ENCODE results near the gene ETS1.

Gene ETS1

DNA sequence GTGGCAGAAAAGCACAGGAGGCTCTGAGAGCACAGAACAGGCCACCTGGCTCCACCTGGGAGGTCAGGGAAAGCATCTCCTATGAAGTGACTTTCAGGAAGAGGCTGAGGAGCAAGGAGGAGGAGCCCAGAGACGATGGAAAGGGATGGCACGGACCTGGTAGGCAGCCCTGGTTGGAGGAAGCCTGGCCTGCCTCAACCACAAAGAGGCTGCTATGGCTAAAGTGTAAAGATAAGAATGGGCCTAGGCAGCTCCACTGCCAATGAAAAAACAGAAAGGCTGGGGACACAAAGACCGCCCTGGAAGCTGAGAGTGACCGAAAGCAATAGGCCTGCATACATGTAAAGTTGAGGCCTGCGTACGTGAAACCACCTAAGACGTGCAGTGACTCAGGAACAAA is 31.2 kb upstream of the ETS1 start:
- DNase-seq, result no peak

DNA sequence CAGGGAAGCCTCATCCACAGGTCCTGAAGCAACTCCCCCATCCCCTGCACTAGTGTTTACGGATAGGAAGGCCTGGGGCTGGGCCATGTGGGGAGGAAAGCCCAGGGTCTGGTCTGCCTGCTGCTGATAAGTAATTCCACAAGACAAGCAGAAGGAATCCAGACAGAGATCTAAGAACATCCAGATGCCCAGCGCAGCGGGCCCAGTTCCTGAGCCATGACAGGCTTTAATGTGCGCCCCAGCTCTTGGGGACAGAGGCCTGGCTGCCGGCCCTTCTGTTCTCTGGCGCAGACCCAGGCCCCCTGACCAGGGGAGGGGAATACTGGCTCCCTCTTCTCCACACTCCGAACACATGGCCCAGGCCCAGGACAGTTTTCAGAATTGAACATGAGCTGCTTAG is 28.8 kb upstream of the ETS1 start:
- no peak for DNase-seq

DNA sequence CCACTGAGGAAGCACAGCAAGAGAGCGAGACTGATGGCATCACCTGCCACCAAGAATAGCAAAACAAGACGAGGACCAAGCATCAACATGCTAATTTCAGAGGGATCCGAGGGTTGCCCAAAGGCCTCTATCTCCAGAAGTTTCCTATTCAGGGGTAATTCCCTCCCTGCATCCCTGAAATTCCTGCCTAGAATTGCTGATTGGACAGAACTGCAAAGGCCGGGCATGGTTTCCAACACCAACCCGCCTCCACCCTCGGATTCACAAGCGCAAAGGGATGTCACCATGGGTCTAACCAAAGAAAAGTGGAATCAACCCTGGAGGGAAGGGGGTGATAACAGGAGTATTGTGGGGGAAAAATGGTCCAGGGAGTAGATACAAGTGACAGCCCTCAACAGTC is 28.3 kb upstream of the ETS1 start:
- DNase-seq, result no peak

DNA sequence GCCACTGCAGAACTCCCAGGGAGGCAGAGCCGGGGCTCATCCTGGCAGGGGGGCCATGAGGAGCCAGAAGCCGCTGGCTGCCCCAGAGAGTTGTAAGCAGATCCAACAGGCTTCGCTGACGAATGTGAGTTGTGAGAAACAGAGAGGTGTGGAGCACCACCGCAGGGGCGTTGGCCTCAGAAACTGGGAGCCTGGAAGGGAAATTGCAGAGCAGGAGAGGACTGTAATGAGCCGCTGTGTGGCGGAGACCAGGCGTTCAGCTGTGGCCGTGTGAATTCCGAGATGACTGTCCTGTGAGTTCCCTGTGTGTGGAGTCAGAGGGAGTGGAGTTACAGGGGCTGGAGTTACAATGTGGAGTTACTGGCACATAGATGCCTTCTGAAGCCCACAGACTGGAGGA is 27.7 kb upstream of the ETS1 start:
- no peak for DNase-seq

DNA sequence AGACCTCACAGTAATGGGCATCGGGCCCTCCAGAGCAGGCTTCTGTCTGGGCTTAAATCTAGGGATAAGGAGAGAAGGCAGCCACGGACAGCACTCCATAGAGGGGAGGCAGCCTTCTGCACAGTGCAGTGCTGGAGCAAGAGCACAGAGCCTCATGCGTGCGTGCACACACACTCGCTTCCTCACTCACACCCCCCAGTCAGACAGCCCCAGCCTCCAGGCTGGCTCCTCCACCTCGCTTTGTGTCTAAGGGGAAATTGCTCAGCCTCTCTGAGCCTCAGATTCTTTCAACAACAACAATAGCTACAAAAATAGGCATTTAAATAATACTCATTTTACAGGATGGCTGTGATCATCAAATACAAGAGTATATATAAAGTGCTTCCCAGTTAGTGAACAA is 26.7 kb upstream of the ETS1 start:
- DNase-seq, result no peak

DNA sequence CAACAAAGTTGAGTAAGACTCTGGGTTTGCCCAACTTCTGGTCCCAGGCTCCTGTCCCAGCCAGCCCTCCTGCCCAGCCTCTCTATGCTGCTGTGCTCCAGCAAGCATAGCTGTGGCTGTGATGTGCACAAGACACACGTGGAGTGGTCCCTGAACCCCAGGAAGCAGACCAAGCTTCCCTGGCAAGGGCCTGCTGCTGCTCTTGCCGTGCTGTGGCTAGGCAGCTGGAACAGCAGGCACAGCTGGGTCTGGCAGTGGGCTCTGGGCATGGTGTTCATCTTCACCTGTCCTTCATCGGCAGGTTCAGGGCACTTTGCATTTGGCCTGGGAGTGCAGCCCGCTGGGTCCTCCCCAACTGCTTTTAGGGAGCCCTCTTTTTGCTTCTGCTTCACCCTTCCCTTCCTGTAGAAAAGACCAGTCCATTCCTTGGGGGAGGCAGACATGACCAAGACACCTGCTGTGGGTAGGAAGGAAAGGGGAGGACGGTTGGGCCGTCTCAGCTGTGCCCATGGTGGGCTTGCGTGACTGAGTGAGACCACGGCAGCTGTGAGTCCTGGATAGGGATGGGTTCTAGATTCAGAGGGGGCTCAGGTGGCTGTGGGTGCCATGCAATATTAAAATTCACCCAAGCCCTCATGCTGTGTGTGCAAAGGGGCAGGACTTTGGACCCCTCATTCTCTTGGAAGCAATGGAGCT is 26.1 kb upstream of the ETS1 start:
- no peak for DNase-seq

DNA sequence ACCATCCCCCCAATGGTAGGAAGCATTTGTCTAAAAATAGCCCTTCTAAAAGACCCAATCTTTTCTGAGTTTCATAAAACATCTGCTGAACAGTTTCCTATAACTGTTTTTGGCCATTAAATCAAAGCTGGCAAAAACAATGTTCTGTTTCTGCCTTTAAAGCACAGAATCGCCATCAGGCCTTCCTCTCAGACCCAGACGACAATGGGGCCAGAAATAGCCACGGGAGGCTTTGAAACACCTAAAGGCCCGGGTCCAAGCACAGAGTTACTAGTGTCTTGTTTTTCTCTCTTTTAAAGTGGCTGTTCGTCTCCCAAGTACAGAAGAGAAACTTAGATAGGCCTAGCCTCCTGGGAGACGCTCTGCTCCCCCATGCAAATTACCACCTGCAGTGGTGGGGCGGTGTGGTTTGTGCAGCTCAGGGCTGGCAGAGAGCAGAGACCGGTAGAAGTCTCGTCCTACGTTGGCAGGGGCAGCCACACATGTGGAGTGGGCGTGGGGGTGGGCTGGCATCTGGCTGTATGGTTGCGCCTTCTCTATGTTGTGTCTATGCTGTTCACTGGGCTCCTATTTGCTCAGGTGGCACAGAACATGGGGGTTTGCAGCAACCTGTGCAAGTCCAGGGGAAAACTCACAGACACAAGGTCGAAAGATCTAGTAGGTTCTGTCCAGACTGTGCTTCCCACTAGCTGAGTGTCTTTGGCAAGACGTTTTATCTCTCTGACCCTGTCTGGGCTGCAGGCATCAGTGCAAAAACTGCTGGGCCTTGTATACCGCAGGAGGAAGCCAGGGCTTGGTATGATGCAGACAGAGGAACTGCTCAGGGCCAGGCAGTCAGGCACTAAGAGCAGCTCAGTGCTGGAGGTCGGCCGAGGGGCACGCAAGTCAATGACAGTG is 23.6 kb upstream of the ETS1 start:
- DNase-seq, result no peak

DNA sequence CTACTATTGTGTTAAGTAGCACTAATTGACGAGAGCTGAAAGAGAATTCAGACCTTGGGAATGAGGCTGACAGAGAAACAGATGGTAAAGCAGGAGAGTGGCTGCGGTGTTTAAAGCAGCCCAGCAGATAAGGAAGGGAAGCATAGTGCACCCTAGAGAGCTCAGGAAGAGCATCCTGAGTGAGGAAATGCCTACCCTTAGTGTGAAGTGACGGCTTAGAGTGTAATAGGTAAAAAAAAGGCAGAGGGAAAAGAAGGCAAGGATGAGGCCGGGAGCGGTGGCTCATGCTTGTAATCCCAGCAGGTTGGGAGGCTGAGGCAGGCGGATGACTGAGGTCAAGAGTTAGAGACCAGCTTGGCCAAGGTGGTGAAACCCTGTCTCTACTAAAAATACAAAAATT is 22.4 kb upstream of the ETS1 start:
- DNase-seq, result no peak

DNA sequence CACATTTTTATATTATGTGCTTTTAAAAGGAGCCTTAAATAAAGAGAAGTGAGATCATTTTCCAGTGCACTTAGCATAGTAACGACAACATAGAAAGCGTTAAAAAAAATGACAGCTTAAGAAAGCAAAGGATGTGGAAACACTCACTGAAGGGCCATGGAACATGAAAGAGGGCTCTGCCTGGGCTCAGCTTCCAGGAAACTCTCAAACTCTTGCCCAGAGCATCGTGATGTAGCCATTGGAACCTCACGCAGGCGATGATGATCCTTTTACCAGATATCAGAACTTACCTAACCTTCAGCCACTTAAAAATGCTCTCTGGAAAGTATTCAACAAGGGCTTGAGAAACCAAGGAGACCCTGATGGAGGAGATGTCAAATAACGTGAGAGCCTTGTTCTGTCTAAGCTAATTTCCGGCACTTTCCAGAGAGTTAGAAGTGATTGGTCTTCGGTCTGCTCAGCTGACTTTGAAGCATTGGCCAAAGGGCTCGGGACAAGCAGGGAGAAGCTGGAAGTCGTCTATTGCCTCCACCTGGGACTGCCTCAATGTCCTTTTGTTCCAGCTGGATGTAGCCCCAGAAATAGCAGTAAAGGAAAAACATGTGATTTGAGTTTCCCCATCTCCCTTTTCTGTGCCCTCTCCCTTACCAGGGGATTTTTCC is 21.5 kb upstream of the ETS1 start:
- no peak for DNase-seq

DNA sequence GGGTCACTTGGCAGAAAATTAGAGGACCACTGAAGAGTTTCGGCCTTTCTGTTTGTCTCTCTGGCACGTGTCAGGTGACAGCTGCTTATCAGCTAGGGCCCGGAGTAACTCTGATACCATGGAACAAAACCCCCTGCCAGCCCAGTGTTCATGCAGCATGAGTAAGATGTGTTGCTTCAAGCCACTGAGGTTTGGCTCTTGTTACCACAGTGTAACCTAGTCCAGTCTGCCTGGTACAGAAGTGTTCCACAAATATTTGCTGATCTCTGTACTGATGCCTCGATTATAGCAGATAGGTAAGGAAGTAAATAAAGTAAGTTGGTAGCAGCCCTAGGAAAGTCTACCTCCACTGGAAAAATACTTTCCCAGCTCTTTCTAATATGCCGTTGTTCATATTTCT is 20.5 kb upstream of the ETS1 start:
- DNase-seq, result peak; percentile 90

DNA sequence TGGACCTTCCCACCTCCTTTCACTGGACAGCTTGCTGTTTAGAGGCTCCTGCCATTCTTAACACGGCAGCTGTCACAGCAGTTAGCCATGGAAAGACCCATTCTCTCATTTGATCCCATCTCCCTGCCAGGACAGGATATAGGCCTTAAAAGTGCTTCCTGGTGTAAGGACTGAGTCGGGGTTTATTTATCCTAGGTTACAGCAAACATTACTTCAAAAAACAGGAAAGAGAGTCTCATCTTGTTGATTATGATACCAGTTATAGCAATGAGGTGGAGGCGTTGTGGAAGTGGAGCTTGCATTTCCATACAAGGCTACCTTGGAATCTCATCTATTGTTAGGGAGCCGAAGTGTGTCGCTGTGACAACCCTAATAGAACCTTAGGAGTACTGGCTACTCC is 17.4 kb upstream of the ETS1 start:
- DNase-seq, result peak; percentile 91

DNA sequence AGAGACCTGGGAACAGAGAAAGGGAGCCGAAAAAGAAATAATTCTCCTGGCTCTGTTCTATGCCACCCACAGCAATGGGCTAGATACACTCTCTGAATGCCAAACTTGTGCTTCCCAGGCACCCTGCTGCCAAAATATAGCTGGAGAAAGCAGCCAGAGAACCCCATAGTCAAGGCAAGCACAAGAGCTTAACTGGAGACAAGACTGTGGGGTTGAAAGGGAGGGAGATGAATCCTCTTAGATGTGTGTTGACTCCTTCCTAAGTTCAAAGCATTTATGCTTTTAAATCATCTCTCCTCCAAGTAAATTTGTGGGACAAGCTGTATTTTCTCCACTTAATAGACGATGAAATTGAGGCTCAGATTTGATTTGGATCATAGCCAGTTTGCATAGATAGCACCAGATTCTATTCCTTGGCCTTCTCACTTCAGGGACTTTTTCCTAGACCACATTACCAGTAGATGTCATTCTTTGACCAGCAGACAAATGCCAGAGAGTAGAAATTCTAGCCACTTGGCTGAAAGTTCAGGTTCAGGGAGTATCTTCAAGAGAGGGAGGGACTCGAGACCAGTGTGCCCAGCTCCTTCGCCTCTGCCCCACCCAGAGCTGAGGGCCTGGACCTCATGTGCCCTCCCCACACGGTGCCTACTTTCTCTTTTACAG is 16.5 kb upstream of the ETS1 start:
- DNase-seq, result no peak

DNA sequence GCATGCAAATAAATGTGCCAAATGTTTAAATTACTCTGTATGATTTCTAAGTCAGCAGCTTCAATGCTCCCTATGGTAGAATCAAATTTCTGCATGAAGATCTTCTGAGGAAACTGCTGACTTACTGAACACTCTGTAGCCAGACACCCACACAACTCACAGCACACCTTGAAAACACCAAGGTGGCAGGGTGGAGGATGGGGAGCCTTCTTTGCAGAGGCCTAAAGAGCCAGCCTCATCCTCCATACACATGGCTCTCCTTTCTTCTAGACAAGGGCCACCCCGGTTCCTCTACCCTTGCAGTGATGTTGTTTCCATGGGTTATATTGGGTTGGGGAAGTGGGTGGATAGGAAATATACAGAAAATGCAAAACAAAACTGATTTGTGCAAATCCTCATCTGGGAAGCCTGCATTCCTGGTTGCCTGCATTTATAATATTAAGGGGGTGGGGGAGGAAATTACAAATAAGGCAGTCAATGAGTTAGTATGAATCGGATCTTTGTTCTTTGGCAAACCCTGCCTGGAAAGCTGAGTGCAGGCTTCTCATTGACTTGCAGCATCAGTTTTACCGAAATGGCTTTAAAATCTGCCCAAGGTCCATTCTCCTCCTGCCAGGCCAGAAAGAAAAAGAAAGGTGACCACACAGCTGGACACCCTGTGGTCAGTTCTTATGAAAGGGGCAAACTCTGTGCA is 15.8 kb upstream of the ETS1 start:
- no peak for DNase-seq

DNA sequence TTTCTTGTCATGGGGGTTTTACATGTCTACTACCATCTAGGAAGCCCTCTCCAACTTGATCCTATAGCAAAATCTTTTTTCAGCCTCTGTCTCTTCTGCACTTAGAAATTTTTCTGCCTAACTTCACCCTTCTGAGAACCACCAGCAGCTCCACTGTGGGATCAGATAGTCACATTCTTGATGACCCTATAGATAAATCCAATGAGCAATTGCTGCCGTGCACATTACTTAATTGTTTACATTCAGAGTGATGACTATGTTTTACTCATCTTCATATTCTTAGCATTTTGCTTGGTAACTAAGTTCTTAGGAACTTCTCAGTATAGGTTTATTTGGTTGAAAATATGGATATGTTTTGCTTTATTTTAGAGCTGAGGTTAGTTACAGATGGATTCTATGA is 12.4 kb upstream of the ETS1 start:
- no peak for DNase-seq

DNA sequence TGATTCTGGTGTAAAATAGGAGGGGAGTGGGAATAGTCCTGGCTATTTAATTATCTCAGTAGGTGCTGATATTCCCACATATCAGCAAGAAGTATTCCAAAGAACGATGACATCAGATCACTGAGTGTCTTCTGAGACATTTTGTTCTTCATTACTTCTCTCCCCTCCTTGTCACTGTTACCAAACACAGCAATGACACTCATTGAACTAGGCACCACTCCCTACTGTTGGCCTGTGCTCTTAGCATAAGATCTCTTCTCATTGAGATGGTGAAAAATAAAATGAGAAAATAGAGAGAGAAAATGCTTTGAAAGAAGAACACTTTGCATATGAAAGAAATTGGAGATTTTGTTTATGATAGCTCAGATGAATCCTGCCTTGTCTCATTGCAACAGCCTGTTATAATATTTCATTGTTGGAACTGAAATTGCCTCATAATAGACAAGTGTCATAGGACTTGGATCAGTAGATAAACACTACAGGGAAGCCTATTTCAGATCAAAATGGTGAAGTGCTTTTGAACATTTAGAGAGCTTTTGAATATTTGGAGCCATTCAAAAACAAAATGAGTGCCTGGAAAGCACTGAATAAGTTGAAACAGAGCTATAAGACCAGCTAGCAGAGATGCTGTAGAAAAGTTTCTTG is 11.3 kb upstream of the ETS1 start:
- peak; percentile 69 for DNase-seq

DNA sequence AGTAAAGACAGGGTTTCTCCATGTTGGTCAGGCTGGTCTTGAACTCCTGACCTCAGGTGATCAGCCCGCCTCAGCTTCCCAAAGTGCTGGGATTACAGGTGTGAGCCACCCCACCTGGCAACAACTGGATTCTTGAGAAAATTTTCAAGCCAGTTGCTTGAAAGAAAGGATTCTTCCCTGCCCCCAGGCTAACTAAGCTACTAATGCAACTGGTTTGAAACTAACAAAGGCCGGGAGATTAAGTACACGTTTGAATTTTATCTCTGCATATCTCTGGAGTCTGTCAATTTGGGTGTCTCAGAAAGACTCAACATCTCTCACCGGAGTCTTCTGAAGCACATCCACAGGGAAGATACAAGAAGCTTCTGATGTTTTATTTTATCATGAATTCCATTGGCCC is 10.7 kb upstream of the ETS1 start:
- no peak for DNase-seq

DNA sequence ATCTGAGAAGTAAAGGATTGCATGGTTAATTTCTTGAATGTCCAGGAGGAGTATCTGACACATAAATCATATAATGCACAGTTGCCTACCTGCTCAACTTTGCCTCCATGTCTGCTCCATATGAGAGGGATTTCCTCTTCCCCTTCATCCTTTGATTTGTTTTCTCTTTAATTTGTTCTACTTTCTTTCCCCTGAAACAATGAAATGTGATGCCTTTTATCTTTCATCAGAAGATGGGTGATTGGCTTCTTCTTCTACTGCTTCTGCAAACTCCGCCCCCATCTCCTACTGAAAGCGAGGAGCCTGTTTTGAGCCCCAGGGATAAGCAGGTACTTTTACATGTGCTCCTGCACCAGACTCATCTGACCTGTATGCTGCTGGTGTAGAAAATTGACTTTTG is 9.9 kb upstream of the ETS1 start:
- DNase-seq, result no peak

DNA sequence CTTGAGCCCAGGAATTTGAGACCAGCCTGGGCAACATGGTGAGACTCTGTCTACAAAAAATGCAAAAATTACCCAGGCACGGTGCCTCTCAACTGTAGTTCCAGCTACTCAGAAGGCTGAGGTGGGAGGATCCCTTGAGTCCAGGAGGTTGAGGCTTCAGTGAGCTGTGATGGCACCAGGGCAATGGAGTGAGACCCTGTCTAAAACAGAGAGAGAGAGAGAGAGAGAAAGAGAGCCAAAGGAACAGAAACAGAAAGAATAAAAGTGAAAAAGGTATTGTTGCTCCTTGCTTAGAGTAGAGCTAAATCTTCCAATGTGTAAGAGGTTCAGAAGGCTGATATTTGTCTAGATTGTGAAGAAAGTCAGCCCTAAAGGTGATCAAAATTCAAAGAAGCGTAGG is 8.9 kb upstream of the ETS1 start:
- no peak for DNase-seq

DNA sequence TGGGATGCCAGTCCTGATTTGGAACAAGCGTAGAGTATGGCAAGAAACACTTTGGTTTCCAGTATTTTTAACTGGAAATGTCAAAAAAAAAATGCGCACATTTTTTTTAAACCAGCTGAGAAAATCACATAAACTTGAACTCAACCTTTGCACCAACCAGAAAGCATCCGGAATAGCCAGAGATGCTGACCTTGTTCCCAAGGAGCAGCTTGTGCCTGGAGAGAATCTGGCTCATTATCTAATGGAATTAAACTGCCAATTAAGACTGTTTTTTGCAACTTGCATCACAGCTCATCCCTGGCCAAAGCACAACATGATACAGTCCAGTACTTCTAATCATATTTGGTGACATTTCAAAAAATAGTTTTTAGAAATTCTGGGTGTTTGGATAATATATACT is 8.4 kb upstream of the ETS1 start:
- no peak for DNase-seq

DNA sequence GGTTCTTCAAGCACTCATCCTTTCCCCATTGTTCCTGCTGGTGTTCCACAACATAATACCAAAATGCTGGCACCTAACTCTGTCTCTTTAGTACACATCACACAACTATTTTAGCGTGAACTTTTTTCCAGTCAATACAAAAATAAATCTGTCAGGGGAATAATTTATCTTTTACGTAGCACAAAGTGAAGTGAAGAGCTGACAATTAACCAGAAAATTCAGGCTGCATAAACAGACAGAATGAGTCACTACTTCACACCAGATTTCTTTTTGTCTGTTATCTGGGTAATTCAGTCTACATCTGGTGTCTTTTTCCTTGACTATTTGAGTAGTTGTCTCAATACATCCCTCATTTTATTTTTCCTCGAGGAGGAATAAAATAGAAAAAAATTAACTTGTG is 7.9 kb upstream of the ETS1 start:
- DNase-seq, result no peak

DNA sequence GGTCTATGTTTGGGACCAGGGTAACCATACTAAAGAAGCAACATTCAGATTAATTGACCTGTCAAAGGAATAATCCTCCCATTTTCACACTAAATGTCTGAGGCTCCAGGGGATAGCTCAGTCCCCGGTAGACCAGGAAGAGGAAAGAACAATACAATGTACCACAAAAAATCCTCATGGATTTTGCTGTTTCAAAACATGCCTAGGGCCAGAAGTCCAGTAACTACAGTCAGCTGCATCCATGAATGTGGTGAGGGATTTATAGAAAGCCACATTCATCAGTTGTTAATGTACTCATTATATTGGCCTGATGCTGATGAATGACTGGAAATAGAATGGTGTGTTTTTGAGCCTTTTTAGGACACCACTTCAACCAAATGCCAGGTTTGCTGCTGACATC is 6.9 kb upstream of the ETS1 start:
- no peak for DNase-seq

DNA sequence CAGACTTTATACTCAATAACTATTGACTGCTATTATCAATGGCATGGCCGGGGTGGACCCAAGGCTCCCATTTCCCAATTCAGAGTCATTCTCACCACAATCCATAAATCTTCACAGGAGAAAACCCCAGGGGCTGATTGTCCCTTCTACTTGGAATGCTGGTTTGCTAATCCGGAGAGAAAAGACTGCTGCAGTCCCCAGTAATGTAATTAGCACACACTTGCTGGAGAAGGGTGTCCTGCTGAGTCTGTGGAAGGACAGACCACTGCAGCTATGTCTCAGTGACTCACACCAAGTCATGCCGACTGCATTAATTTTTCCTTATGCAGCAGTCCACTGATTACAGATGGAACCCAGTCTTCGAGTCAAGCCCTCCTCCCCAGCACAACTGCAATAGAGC is 5.9 kb upstream of the ETS1 start:
- no peak for DNase-seq
